ENCODE results near the gene RSRP1. TPM values are rescaled to one million over a fixed set of nuclear protein-coding genes. Genes with fewer than 3 reads are reported as not detected.

Gene RSRP1
- total and polyA plus RNA-seq, 7 experiments from 2014 or later: 52.9 to 449 (median 313) TPM

DNA sequence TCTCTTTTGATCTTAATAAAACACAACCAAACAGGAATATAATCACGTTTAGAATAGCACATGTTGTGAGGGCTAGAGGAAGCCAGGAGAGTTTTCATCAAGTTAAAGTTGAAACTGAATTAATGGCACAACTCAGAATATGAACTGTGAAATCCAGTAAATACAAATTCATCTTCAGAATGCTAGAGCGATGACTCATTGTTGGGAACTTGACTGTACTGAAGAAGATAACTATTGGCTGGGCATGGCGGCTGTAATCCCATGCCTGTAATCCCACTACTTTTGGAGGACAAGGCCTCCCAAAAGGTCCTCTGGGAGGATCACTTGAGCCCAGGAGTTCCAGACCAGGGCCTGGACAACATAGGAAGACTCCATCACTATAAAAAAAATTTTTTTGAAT is 23.8 kb downstream of the RSRP1 start:
- Mint-ChIP-seq H3K27ac (no peak overlapping the region), H3K9me3 (no peaks in the 10 kb centered on the region), H3K27me3 (no peaks in the 10 kb centered on the region), H3K36me3 (peaks cover 8 to 42% (median 31%) of the 10 kb centered on the region in 5 donors), H3K4me1 (peaks cover 0 to 11% (median 5%) of the 10 kb centered on the region in 7 donors), H3K4me3 (no peak overlapping the region)
- intact Hi-C loops (cut with micrococcal nuclease): no loop called here
- POLR2A ChIA-PET: interaction anchor here (0.9 kb wide), 1 partner anchor 8 kb away, joined by 3 read pairs; the partner anchor contains the start of gene SYF2
- no peak overlapping the region for H3K4me3 ChIP-seq (ENCODE audit: low read length)
- CTCF ChIA-PET: interaction anchor here (0.6 kb wide), 1 partner anchor 456 kb away, joined by 4 read pairs; no protein-coding TSS in a partner anchor
- ATAC-seq (no peak), DNase-seq (no peak)
- H3K9me3 ChIP-seq (ENCODE audit: control insufficient read depth in 2 of 3, low read length in 3 of 3): no peaks in the 10 kb centered on the region
- H3K36me3 ChIP-seq (ENCODE audit: control insufficient read depth in 2 of 3, insufficient read depth in 3 of 3, low read length in 3 of 3): peaks cover 17 to 78% (median 28%) of the 10 kb centered on the region in 3 experiments
- H3K27me3 ChIP-seq (ENCODE audit: control insufficient read depth in 2 of 2, insufficient read depth in 2 of 2, low read length in 2 of 2): no peaks in the 10 kb centered on the region
- no peaks in the 10 kb centered on the region for H3K4me1 ChIP-seq (ENCODE audit: control insufficient read depth in 2 of 2, insufficient read depth in 2 of 2, low read length in 2 of 2)
- no peak overlapping the region for H3K27ac ChIP-seq (ENCODE audit: low read depth, low read length)

DNA sequence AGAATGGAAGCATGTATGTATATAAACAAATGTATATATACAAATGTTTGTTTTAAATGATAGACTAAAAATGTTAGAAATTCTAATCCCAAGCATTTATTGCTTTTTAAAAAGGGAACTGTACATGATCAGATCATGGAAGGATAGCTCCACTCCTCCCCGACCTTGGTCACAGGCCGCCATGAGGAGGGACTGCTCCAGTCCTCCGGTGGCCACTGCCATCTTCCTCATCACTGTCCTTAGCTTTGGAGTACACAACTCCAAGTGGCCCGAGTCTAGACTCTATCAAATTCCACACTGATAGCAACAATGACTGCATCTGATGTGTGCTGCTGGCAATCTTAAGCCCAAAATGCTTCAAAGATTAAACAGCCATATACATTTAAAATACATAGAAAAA is 24.6 kb downstream of the RSRP1 start:
- H3K4me3 Mint-ChIP-seq: no peak overlapping the region
- peaks cover 3 to 36% (median 26%) of the 10 kb centered on the region in 5 donors for H3K36me3 Mint-ChIP-seq
- Histone ChIP-seq H3K27ac (ENCODE audit: low read depth, low read length) (no peak overlapping the region), H3K4me1 (ENCODE audit: control insufficient read depth in 2 of 2, insufficient read depth in 2 of 2, low read length in 2 of 2) (no peaks in the 10 kb centered on the region), H3K9me3 (ENCODE audit: control insufficient read depth in 2 of 3, low read length in 3 of 3) (no peaks in the 10 kb centered on the region), H3K27me3 (ENCODE audit: control insufficient read depth in 2 of 2, insufficient read depth in 2 of 2, low read length in 2 of 2) (no peaks in the 10 kb centered on the region), H3K36me3 (ENCODE audit: control insufficient read depth in 2 of 3, insufficient read depth in 3 of 3, low read length in 3 of 3) (peaks cover 17 to 69% (median 24%) of the 10 kb centered on the region in 3 experiments), H3K4me3 (ENCODE audit: low read length) (no peak overlapping the region)
- H3K27ac Mint-ChIP-seq: no peak overlapping the region
- H3K9me3 Mint-ChIP-seq: no peaks in the 10 kb centered on the region
- peaks cover 0 to 9% (median 2%) of the 10 kb centered on the region in 7 donors for H3K4me1 Mint-ChIP-seq
- ATAC-seq: no peak
- intact Hi-C loops (cut with micrococcal nuclease): no loop called here
- ChIA-PET CTCF (interaction anchor here (0.6 kb wide), 1 partner anchor 1671 kb away, joined by 9 read pairs; no protein-coding TSS in a partner anchor), POLR2A (interaction anchor here (0.6 to 0.9 kb wide), 2 partner anchors 9 kb away, joined by 3 to 5 read pairs; partner anchors contain the start of gene SYF2)
- no peak for DNase-seq
- no peaks in the 10 kb centered on the region for H3K27me3 Mint-ChIP-seq

DNA sequence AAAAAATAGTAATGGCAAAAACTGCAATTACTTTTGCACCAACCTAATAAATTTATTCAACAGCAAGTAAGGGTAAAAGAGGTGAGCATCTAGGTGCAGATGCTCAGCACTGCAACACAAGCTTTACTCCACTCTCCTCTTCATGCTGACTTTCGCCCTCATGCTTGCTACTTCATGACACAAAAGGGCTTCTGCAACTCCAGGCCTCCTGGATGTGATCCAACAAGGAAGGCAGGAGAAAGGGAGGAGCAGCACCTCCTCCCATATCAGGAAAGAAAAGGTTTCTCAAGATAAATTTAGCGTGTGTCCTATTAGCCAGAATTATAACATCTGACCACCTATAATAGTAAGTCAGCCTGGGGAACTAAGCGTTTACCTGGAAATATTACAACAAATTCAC is 26.6 kb downstream of the RSRP1 start:
- Mint-ChIP-seq H3K36me3 (peaks cover 3 to 31% (median 17%) of the 10 kb centered on the region in 5 donors), H3K9me3 (no peaks in the 10 kb centered on the region), H3K27me3 (no peaks in the 10 kb centered on the region), H3K4me3 (no peak overlapping the region), H3K4me1 (peaks cover 0 to 11% (median 7%) of the 10 kb centered on the region in 7 donors), H3K27ac (peak overlapping the region in 1 of 9 donors; percentile 72)
- intact Hi-C loops (cut with micrococcal nuclease): no loop called here
- DNase-seq (no peak), ATAC-seq (no peak)
- H3K9me3 ChIP-seq (ENCODE audit: control insufficient read depth in 2 of 3, low read length in 3 of 3): no peaks in the 10 kb centered on the region
- no peaks in the 10 kb centered on the region for H3K27me3 ChIP-seq (ENCODE audit: control insufficient read depth in 2 of 2, insufficient read depth in 2 of 2, low read length in 2 of 2)
- CTCF ChIA-PET: no interaction called here
- H3K36me3 ChIP-seq (ENCODE audit: control insufficient read depth in 2 of 3, insufficient read depth in 3 of 3, low read length in 3 of 3): peaks cover 12 to 53% (median 13%) of the 10 kb centered on the region in 3 experiments
- H3K4me1 ChIP-seq (ENCODE audit: control insufficient read depth in 2 of 2, insufficient read depth in 2 of 2, low read length in 2 of 2): no peaks in the 10 kb centered on the region
- no peak overlapping the region for H3K27ac ChIP-seq (ENCODE audit: low read depth, low read length)
- POLR2A ChIA-PET: no interaction called here
- no peak overlapping the region for H3K4me3 ChIP-seq (ENCODE audit: low read length)

DNA sequence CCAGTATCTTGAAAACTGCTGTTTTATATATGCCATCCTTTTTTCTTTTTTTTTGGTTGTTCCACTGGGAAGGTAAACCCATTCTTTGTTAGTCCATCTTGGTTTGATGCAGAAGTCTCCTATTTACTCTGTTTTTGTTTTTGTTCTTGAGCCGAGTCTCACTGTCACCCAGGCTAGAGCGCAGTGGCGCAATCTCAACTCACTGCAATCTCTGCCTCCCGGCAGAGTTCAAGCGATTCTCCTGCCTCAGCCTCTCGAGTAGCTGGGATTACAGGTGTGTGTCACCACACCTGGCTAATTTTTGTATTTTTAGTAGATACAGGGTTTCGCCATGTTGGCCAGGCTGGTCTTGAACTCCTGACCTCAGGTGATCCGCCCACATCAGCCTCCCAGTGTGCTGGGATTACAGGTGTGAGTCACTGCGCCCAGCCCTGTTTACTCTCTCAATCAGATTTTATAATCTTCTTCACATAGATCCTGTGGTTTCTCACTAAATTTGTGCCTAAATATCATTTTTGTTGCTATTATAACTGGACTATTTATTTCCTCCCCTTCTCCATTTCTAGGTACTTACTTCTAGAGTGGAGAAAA is 27.5 kb downstream of the RSRP1 start:
- Histone ChIP-seq H3K27me3 (ENCODE audit: control insufficient read depth in 2 of 2, insufficient read depth in 2 of 2, low read length in 2 of 2) (no peaks in the 10 kb centered on the region), H3K4me3 (ENCODE audit: low read length) (no peak overlapping the region), H3K4me1 (ENCODE audit: control insufficient read depth in 2 of 2, insufficient read depth in 2 of 2, low read length in 2 of 2) (no peaks in the 10 kb centered on the region), H3K9me3 (ENCODE audit: control insufficient read depth in 2 of 3, low read length in 3 of 3) (no peaks in the 10 kb centered on the region), H3K27ac (ENCODE audit: low read depth, low read length) (no peak overlapping the region), H3K36me3 (ENCODE audit: control insufficient read depth in 2 of 3, insufficient read depth in 3 of 3, low read length in 3 of 3) (peaks cover 10 to 48% (median 13%) of the 10 kb centered on the region in 3 experiments)
- Mint-ChIP-seq H3K36me3 (peaks cover 3 to 30% (median 14%) of the 10 kb centered on the region in 5 donors), H3K9me3 (no peaks in the 10 kb centered on the region), H3K4me3 (no peak overlapping the region), H3K27ac (peak overlapping the region in 4 of 9 donors; percentile 45 to 89 (median 67)), H3K27me3 (no peaks in the 10 kb centered on the region), H3K4me1 (peaks cover 0 to 11% (median 7%) of the 10 kb centered on the region in 7 donors)
- intact Hi-C loops (cut with micrococcal nuclease): no loop called here
- POLR2A ChIA-PET: interaction anchor here (1.6 kb wide), 1 partner anchor 26 kb away, joined by 3 read pairs; no protein-coding TSS in a partner anchor
- ATAC-seq: no peak
- CTCF ChIA-PET: interaction anchor here (0.6 kb wide), 1 partner anchor 817 kb away, joined by 4 read pairs; no protein-coding TSS in a partner anchor
- DNase-seq: no peak

DNA sequence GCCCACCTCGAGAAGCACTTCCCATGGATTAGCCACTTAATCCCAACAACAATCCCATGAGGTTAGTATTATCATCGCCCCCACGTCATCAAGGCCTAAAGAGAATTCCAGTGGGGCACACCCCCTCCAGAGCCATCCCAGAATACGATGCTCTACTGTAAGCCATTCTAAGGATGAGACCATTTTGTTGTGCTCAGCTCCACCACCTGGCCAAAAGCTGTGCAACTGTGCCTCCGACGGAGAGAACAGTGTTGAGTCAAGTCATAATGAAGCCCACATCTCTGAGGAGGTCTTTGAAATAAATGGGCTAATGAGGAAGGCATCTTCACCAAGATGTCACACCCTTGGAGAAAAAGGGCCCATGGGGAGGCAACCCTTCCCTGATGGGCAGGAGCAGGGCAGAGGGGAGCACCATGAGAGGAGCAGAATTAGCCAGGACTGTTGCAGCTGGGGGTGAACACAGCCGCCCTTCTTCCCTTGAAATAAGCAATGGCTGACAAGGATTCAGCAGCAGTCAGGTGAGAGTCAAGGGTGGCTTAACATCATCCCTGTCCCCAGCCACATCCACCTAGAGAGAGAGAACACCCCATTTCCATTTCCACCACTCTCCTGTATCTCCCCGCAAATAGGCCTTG is 29.5 kb downstream of the RSRP1 start:
- Histone ChIP-seq H3K27me3 (ENCODE audit: control insufficient read depth in 2 of 2, insufficient read depth in 2 of 2, low read length in 2 of 2) (no peaks in the 10 kb centered on the region), H3K4me3 (ENCODE audit: low read length) (no peak overlapping the region), H3K27ac (ENCODE audit: low read depth, low read length) (no peak overlapping the region), H3K36me3 (ENCODE audit: control insufficient read depth in 2 of 3, insufficient read depth in 3 of 3, low read length in 3 of 3) (peaks cover 3 to 29% (median 8%) of the 10 kb centered on the region in 3 experiments), H3K9me3 (ENCODE audit: control insufficient read depth in 2 of 3, low read length in 3 of 3) (no peaks in the 10 kb centered on the region), H3K4me1 (ENCODE audit: control insufficient read depth in 2 of 2, insufficient read depth in 2 of 2, low read length in 2 of 2) (no peaks in the 10 kb centered on the region)
- Mint-ChIP-seq H3K27me3 (no peaks in the 10 kb centered on the region), H3K36me3 (peaks cover 3 to 19% (median 6%) of the 10 kb centered on the region in 5 donors), H3K27ac (peak overlapping the region in 4 of 9 donors; percentile 21 to 56 (median 47)), H3K4me3 (no peak overlapping the region), H3K4me1 (peaks cover 0 to 11% (median 6%) of the 10 kb centered on the region in 7 donors), H3K9me3 (no peaks in the 10 kb centered on the region)
- DNase-seq: no peak
- ATAC-seq: no peak
- ChIA-PET POLR2A (no interaction called here), CTCF (interaction anchor here (0.7 to 0.9 kb wide), 2 partner anchors 13 to 528 kb away, joined by 3 read pairs; no protein-coding TSS in a partner anchor)
- intact Hi-C loops (cut with micrococcal nuclease): no loop called here

DNA sequence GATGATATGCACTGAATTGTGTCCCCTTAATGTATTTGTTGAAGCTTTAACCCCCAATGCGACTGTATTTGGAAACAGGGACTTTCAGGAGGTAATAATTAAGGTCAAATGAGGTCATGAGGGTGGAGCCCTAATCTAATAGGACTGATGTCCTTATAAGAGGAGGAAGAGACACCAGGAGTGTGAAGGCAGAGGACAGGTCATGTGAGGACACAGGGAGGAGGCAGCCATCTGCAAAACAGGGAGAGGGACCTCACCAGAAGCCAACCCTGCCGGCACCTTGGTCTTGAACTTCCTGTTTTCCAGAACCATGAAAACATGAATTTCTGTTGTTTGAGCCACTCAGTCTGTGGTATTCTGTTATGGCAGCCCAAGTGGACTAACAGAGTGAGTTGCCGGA is 30.2 kb downstream of the RSRP1 start:
- no peaks in the 10 kb centered on the region for H3K9me3 ChIP-seq (ENCODE audit: control insufficient read depth in 2 of 3, low read length in 3 of 3)
- no peak overlapping the region for H3K4me3 Mint-ChIP-seq
- peaks cover 3 to 24% (median 8%) of the 10 kb centered on the region in 3 experiments for H3K36me3 ChIP-seq (ENCODE audit: control insufficient read depth in 2 of 3, insufficient read depth in 3 of 3, low read length in 3 of 3)
- POLR2A ChIA-PET: no interaction called here
- peaks cover 0 to 17% (median 2%) of the 10 kb centered on the region in 5 donors for H3K36me3 Mint-ChIP-seq
- H3K4me3 ChIP-seq (ENCODE audit: low read length): no peak overlapping the region
- H3K27ac ChIP-seq (ENCODE audit: low read depth, low read length): no peak overlapping the region
- peak overlapping the region in 1 of 9 donors; percentile 63 for H3K27ac Mint-ChIP-seq
- no peak for DNase-seq
- H3K4me1 ChIP-seq (ENCODE audit: control insufficient read depth in 2 of 2, insufficient read depth in 2 of 2, low read length in 2 of 2): no peaks in the 10 kb centered on the region
- H3K27me3 Mint-ChIP-seq: peaks cover 0 to 2% (median 0%) of the 10 kb centered on the region in 5 donors
- H3K27me3 ChIP-seq (ENCODE audit: control insufficient read depth in 2 of 2, insufficient read depth in 2 of 2, low read length in 2 of 2): no peaks in the 10 kb centered on the region
- H3K9me3 Mint-ChIP-seq: no peaks in the 10 kb centered on the region
- intact Hi-C loops (cut with micrococcal nuclease): no loop called here
- CTCF ChIA-PET: interaction anchor here (0.7 to 0.9 kb wide), 2 partner anchors 12 to 527 kb away, joined by 3 read pairs; no protein-coding TSS in a partner anchor
- peaks cover 0 to 11% (median 6%) of the 10 kb centered on the region in 7 donors for H3K4me1 Mint-ChIP-seq
- no peak for ATAC-seq
